Hindlimb muscle (tissue), 1 donor: Measurements from ENCODE around the gene SBF1. TPM values are rescaled to one million over a fixed set of nuclear protein-coding genes. Genes with fewer than 3 reads are reported as not detected.

Experiments
- DNase-seq: peaks from one replicate; pipeline ENCODE4 v3.0.0-alpha.2; 2013
- polyA plus RNA-seq: library from polyadenylated mRNA; unstranded; fragments of 120-200 nt; gene quantifications from one replicate; pipeline ENCODE4 v1.2.1, GENCODE V29; 2013; ENCODE audit not compliant: insufficient read length

SBF1 gene
- polyA plus RNA-seq, 1 donor: 53.0 TPM

- DNase-seq: no peak
Measured at GRCh38 chr22:50485221-50486131, 10.6 kb upstream of the SBF1 start.

DNA sequence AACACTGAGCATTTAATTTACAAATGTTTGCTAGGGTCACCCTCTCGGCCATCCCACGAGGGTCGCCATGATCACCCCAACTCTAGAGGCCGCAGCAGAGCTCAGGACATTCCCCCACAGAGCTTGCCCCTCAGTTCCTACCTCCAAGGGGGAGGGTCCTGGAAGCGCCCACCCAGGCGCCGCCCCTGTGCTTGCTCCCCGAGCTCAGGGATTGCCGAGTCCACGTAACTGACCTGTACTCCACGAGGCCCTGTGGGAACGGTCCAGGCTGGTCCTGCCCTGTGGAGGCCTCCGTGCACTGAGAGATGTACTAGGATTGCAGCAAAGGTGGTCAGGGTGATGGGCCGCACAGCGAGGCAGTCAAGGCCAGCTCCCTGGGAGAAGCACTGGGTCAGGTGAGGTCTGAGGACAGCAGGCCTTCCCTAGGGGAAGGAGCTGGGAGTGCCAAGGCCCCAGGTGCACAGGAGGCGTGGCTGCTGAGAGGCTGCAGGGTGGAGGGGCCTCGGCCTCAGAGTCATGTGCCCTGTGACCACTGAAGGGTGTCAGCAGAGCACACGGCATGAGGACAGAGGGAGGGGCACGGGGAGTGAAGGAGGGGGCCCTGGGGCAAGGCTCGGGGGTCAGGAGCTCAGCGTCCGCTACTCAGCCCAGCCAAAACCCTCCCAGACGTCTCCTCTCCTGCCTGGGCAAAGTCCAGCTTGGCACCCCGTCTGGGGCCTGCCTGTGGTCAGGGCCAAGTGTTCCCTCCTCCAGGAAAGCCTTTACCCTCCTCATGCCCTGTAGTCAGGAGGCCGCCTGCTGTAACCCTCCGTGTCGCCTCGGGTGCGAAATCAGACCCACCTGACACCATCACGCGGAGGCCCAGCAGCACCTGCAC lies 9.4 kb upstream of the SBF1 start:
- no peak for DNase-seq

DNA sequence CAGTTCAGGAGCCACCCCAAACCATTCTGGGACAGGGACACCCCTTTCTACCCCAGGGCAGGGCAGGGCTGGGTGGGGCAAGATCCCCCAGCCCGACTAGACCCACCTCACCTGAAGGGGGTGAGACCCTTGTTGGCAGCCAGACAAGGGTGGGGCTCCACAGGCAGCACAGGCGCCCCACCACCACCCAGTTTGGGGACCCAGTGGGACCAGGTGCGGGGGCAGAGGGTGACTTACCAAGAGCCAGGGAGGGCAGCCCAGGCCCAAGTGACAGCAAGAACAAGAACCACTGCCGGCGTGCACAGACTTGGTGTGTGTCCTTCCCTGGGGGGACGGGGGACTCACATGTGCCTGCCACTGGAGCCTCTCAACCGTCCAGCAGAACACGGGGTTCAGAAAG lies 8.7 kb upstream of the SBF1 start:
- no peak for DNase-seq

- DNase-seq: no peak
Measured at GRCh38 chr22:50483106-50483505, 8.3 kb upstream of the SBF1 start.

GRCh38 chr22:50482107-50483074 lies 7.6 kb upstream of the SBF1 start:
- DNase-seq: no peak

DNA sequence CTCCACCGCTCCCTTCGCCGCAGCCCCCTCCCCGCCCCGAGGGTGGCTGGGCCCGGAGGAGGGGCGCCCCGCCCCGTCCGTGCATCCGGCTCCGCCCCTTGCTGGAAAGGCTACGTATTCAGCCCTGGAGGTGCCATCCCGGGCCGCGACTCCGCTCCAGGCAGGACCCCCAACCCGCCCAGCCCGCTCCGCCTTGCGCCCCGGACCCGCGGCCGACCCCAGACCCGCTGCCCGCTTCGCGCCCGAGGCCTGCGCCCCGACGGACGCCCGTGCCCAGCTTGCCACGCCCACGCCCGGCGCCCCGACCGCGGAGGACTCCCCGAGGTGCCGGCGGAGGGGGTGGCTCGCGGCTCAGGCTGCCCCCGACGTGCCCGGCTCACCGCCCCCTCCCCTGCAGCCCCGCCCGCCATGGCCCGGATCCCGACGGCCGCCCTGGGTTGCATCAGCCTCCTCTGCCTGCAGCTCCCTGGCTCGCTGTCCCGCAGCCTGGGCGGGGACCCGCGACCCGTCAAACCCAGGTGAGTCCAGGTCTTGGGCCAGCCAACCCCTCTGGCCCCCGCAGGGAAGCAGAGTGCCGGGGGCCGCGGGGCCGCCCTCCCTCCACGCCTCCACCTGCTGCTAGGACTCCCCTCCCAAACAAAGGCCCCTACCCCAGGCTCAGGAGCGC lies 6.7 kb upstream of the SBF1 start, which contains the start of gene ADM2:
TSS of gene ADM2 (plus strand) at position 104 of the 667 bp plus-strand sequence. CDS start at position 409, 305 bp downstream.
- no peak for DNase-seq

- DNase-seq: no peak
Measured at GRCh38 chr22:50481045-50481439, 6.2 kb upstream of the SBF1 start.

- DNase-seq: no peak
Measured at GRCh38 chr22:50479721-50480120, 4.9 kb upstream of the SBF1 start.

DNA sequence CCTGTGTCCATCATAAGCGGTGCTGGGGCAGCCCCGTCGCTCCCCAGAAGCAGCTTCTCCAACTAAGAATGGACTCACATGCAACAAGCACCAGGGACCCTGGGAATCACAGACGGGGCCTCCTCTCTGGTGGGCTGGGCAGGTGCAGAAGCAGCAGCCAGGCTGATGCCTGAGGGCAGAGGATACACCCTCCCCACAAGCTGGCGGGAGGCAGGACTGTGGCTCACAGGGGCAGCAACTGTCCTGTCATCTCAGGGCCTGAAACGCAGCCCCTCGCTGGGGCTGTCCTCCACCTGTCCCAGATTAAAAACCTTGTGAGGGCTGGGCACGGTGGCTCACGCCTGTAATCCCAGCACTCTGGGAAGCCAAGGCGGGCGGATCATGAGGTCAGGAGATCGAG lies 3.1 kb upstream of the SBF1 start:
- DNase-seq: no peak

DNA sequence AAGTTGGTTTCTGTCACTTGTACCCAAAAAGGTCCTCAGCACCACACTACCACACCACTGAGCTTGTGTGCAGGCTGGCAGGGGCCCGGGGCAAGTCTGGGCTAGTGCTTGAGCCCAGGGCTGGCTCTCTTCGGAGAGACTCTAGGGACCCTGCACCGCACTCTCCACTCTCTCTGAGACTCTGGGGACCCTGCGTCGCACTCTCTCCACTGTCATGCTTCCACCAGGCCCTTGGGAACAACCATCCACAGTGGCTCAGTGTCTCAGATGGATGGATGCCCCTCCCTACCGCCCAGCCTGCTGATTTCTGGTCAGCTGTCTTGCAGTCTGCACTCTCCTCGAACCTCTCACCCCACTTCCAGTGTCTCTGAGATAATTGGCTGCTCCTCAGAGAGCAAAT lies 2.0 kb upstream of the SBF1 start:
- no peak for DNase-seq

DNA sequence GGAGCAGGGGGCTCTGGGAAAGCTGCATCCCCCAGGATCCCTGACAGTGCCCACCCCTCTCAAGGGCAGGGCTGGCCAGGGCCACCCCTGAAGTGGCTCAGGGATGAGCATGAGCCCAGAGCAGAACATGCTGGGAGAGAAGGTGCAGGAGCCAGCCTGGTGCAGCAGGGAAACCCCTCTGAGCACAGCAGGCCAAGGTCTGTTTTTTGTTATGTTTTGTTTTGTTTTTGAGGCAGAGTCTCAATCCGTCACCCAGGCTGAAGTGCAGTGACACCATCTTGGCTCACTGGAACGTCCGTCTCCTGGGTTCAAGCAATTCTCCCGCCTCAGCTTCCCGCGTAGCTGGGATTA lies 792 bp upstream of the SBF1 start:
- DNase-seq: no peak

DNA sequence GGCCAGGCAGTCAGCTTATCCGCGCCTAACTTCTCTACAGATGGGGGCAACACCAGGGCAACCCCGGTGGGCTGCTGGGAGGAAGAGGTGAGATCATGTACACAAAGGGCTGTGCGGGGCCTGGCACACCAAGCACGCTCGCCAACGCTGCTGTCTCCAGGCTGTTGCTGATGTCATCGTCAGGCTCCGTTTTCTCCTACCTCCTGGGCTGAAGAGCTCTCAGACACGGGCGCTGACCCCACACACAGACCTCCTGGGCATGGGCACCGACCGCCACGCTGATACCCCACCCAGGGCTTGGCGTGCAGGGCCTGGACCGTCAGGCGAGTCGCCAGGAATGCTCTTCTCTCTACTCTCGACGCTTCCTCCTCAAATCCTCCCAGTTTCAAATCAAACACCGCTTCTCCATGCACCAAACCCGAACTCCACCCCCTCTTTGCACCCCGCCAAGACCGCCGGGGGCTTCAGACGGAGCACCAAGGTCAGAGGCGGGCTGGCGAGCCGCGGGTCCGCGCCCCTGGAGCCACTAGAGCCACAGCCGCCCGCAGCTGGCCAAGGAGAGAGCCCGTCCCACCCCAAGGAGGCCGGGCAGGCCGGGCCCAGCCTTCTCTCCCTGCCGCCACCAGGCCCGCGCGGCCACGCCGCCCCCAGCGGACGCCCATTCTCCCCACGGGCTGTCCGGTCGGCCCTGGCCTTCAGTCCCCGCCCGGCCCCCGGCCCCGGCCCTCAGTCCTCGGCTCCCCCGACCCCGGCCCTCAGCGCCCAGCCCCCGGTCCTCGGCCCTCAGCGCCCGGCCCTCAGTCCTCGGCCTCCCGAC lies 772 bp downstream of the SBF1 start:
- DNase-seq: no peak

DNA sequence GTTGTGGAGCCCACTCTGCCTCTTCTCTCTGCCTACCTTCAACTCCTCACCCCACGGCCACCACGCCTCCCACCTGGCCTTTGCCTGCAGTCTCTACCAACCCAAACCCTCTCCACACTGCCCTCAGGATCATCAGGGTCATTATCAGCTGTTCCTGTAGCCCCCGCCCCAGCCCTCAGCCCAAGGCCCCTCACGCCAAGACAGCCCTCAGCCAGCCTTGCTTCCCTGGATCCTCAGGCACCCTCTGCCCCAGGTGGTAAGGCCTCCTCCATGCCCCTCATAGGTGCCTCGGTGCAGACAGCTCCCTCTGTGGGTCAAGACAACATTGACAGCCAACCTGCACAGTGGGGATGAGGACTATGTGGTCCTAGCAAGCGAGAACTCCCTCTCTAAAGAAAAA lies 1.7 kb downstream of the SBF1 start:
- DNase-seq: no peak

DNA sequence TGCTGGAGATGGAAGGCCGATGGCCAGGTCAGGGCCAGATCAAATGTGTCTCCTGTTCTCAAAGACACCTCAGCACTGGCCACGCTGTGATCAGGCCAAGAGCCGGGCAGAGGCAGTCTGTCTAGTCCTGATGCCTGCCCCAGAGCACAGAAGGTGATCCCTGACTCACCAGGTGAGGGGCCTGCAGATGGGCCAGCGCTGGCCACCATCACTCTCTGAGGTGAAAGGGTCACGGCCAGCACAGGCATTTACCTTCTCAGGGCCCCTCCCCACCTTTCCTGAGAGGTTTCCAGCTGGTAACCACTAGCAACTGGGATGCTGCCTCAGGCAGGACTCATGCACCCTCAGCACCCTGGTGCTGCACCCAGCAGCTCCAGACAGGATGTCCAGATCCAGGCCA lies 2.9 kb downstream of the SBF1 start:
- DNase-seq: no peak

GRCh38 chr22:50471197-50471847 lies 3.5 kb downstream of the SBF1 start:
- DNase-seq: no peak

- DNase-seq: no peak
Measured at GRCh38 chr22:50470491-50470890, 4.3 kb downstream of the SBF1 start.

DNA sequence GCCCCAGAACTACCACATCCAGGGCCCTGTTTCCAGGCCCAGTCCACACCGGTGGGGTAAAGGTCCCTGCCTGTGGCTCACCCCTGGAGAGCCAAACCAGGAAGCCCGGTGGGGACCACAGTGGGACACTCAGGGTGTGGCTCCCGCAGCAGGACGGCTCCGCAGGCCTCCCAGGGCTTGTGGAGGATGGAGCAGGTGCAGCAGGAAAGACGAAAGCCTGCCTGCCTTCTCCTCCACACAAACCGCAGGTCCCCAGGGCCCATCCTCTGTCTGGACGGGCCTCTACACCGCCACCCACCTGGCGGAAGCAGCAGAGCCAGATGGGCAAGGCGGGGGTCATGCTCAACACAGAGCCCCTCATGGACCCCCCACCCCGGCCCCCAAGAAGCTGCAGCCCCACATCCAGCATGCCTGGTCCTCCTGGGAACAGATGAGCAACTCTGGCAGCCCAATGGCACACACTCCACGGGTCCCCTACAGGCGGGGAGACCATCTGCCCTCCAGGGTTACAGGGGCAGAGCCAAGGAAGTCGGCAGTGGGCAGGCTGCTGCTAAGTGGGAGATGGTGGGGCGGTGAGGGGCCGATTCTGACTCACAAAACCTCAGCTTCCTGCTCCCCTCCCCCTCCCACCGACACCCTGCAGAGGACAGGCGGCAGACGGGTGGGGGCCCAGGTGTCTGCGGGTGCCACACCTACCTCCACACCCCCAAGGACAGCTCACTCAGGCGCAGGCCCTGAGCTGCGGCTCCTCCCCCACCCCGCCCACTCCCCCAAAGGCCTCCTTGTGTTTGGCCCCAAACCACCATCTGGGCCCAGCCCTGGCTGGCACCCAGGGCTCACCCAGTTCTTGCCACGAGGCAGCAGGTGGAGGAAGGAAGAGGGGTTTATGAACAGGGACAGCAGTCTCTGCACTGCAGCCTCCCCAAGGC lies 5.2 kb downstream of the SBF1 start:
- no peak for DNase-seq

GRCh38 chr22:50468626-50469025 lies 6.2 kb downstream of the SBF1 start:
- DNase-seq: no peak

GRCh38 chr22:50467773-50468440 lies 6.9 kb downstream of the SBF1 start:
- no peak for DNase-seq
